Measurements from ENCODE around the gene ACSF3. TPM values are rescaled to one million over a fixed set of nuclear protein-coding genes. Genes with fewer than 3 reads are reported as not detected.

Gene ACSF3
- total RNA-seq, 4 donors from 2014 or later = 29.9 to 48.0 (median 40.3) TPM

GRCh38 chr16:89168381-89169189 is 74.9 kb downstream of the ACSF3 start:
- Histone ChIP-seq H3K4me1 (peaks cover 3 to 49% (median 17%) of the 10 kb centered on the region in 4 donors), H3K9me3 (no peaks in the 10 kb centered on the region), H3K27ac (no peak overlapping the region), H3K4me3 (no peak overlapping the region), H3K36me3 (no peaks in the 10 kb centered on the region), H3K27me3 (peaks cover 0 to 59% of the 10 kb centered on the region in 2 donors)
- 64 to 74% methylated on average over 22 to 23 of the region's 23 CpGs for WGBS, 2 donors
- no peak for TF ChIP-seq EP300 (IDR thresholded peaks at IDR 0.05)
- TF ChIP-seq CTCF (IDR thresholded peaks at IDR 0.05) = no peak
- no peak for TF ChIP-seq POLR2A (IDR thresholded peaks at IDR 0.05)
- DNase-seq (ENCODE audit: low spot score in 2 of 2) = no peak

- TF ChIP-seq EP300 (IDR thresholded peaks at IDR 0.05) (no peak), POLR2A (IDR thresholded peaks at IDR 0.05) (no peak), CTCF (IDR thresholded peaks at IDR 0.05) (no peak)
- H3K4me3 ChIP-seq = no peak overlapping the region
- DNase-seq (ENCODE audit: low spot score in 2 of 2) = no peak
- H3K36me3 ChIP-seq = no peaks in the 10 kb centered on the region
- H3K27me3 ChIP-seq = peaks cover 0 to 59% of the 10 kb centered on the region in 2 donors
- no peak overlapping the region for H3K27ac ChIP-seq
- no peaks in the 10 kb centered on the region for H3K9me3 ChIP-seq
- H3K4me1 ChIP-seq = peaks cover 3 to 54% (median 20%) of the 10 kb centered on the region in 4 donors
- WGBS, 2 donors = 79 to 83% methylated on average over 12 to 14 of the region's 14 CpGs
Observed at GRCh38 chr16:89169778-89170177, 76.1 kb downstream of the ACSF3 start.

GRCh38 chr16:89170346-89171215 is 76.9 kb downstream of the ACSF3 start:
- Histone ChIP-seq H3K36me3 (no peaks in the 10 kb centered on the region), H3K4me3 (peak overlapping the region in 2 of 4 donors; percentile 32 to 48), H3K9me3 (no peaks in the 10 kb centered on the region), H3K4me1 (peaks cover 3 to 61% (median 26%) of the 10 kb centered on the region in 4 donors), H3K27ac (no peak overlapping the region), H3K27me3 (peaks cover 0 to 53% of the 10 kb centered on the region in 2 donors)
- no peak for DNase-seq (ENCODE audit: low spot score in 2 of 2)
- WGBS, 2 donors = 10 to 17% methylated on average over 27 to 28 of the region's 34 CpGs
- TF ChIP-seq EP300 (IDR thresholded peaks at IDR 0.05) = no peak
- no peak for TF ChIP-seq POLR2A (IDR thresholded peaks at IDR 0.05)
- TF ChIP-seq CTCF (IDR thresholded peaks at IDR 0.05) = no peak

- Histone ChIP-seq H3K4me1 (peaks cover 3 to 69% (median 26%) of the 10 kb centered on the region in 4 donors), H3K36me3 (no peaks in the 10 kb centered on the region), H3K27ac (peak within 1 kb of the TSS in 2 of 4 donors; percentile 11 to 50), H3K4me3 (peak within 1 kb of the TSS in 3 of 4 donors; percentile 1 to 48 (median 32)), H3K27me3 (peaks cover 0 to 52% of the 10 kb centered on the region in 2 donors), H3K9me3 (no peaks in the 10 kb centered on the region)
- peak; percentile 72 for DNase-seq (ENCODE audit: low spot score in 2 of 2)
- no peak for TF ChIP-seq POLR2A (IDR thresholded peaks at IDR 0.05)
- no peak for TF ChIP-seq CTCF (IDR thresholded peaks at IDR 0.05)
- TF ChIP-seq EP300 (IDR thresholded peaks at IDR 0.05) = no peak
- 1 to 16% methylated on average over 36 to 38 of the region's 74 CpGs for WGBS, 2 donors
Observed at GRCh38 chr16:89171216-89172170, 77.8 kb downstream of the ACSF3 start, which contains the start of gene CDH15. Gene CDH15 (plus strand): TSS chr16:89171748. CDS start chr16:89171832, 84 bp downstream.
